LNCAP (cell line): ENCODE results near the gene HAUS3.

Experiments used
- TF ChIP-seq, protein P1 (sequence below): fragments of 450-650 bp; IDR thresholded peaks from 2 replicates; pipeline ENCODE4 v1.5.1; 2017; ENCODE audit warnings: mild to moderate bottlenecking

Gene HAUS3

DNA sequence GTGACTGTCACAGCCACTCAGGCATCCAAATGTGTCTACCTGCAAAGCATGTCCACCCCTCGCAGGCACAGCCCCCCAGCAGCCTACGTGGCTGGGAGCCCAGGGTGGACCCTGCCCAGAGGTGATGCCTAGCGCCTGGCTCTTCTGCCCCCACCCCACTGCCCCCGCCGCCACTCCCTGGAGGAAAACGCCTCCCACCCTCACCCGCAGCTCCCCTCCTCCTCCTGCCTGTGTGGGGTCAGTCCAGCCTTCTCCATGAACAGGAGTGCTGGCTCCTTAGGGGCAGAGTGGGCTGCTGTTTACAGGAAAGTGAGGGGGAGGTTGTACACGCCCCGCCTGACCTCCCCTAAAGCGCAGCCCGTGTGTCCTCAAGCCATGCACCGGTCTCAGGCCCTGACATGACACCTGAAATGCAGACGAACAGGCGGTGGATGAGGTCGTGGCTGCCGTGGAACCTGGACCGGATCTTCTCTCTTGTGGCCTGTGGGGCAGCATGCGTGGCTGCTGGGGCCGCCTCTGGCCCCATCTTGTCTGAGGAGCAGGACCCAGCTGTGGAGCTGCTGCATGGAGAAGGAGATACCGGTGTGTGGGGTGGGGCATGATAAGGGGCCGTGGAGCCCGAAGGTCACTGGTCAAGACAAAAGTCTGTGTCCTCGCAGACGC lies 31.9 kb upstream of the HAUS3 start:
- TF ChIP-seq, protein P1, sequence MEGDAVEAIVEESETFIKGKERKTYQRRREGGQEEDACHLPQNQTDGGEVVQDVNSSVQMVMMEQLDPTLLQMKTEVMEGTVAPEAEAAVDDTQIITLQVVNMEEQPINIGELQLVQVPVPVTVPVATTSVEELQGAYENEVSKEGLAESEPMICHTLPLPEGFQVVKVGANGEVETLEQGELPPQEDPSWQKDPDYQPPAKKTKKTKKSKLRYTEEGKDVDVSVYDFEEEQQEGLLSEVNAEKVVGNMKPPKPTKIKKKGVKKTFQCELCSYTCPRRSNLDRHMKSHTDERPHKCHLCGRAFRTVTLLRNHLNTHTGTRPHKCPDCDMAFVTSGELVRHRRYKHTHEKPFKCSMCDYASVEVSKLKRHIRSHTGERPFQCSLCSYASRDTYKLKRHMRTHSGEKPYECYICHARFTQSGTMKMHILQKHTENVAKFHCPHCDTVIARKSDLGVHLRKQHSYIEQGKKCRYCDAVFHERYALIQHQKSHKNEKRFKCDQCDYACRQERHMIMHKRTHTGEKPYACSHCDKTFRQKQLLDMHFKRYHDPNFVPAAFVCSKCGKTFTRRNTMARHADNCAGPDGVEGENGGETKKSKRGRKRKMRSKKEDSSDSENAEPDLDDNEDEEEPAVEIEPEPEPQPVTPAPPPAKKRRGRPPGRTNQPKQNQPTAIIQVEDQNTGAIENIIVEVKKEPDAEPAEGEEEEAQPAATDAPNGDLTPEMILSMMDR = no peak

DNA sequence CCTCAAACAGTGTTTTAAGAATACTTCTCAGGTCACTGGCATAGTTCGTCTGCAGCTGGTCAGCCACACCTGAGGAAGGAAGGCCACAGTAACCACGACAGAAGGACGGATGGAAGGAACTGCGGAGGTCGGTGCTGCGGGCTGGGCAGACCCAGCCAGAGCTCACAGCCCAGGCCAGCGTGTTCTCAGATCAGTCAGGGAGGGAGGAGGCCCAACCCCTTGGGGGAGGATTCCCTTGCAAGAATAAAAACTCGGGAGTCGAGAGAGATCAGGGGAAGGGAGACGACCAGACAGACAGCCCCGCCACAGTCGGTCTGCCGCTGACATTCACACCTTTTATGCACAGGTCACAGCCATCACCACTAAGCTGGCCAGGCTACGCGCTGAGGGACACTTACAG lies 31.3 kb upstream of the HAUS3 start:
- TF ChIP-seq, protein P1 = no peak

DNA sequence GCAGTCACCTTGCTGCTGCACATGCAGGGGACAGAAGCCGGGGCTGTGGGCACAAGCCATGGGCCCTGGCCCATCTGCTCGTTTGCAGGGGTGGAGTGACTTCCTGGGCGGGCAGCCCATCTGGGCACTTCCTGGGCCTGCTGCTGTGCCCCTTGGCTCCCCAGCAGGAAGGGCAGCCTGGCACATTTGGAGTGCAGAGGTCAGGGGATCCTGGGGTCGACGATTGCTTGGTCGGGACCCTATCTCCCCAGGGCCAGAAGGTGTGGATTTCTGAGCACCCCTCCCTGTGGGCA lies 30.9 kb upstream of the HAUS3 start:
- TF ChIP-seq, protein P1 = no peak

DNA sequence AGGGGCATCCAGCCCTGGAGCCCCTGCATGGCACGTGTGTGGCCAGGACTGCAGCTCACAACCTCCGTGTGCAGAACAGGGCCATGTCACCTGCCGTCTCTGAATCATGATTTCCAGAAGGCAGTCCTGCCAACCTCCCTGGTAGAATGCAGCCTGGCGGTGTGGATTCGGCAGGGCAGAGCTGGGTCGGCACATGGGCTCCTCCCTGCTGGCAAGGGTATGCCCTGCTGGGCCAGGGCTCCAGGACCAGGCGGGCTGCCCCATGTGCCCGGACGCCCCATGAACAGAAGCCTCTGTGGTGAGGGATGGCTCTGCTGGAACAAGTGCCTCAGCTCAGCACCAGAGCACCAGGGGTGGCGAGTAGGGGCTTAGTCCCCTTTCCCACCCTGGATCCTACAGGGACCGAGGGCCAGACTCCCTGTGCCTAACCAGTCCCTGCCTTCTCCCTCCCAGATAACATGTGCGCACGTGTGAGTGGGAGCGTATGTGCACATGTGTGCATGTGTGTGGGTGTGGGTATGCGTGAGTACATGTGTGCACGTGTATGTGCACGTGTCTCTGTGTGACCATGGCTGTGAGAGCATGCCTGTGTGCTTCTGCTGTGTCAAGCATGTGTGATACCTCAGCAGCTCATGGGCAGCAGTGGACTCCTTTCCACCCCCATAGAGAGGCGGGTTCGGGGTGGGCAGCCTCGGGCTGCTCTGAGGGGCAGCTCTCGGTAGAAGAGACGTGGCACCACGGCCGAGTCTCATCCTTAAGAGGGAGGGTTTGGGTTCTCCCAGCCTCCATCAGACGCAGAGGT lies 30.3 kb upstream of the HAUS3 start:
- TF ChIP-seq, protein P1 = no peak

DNA sequence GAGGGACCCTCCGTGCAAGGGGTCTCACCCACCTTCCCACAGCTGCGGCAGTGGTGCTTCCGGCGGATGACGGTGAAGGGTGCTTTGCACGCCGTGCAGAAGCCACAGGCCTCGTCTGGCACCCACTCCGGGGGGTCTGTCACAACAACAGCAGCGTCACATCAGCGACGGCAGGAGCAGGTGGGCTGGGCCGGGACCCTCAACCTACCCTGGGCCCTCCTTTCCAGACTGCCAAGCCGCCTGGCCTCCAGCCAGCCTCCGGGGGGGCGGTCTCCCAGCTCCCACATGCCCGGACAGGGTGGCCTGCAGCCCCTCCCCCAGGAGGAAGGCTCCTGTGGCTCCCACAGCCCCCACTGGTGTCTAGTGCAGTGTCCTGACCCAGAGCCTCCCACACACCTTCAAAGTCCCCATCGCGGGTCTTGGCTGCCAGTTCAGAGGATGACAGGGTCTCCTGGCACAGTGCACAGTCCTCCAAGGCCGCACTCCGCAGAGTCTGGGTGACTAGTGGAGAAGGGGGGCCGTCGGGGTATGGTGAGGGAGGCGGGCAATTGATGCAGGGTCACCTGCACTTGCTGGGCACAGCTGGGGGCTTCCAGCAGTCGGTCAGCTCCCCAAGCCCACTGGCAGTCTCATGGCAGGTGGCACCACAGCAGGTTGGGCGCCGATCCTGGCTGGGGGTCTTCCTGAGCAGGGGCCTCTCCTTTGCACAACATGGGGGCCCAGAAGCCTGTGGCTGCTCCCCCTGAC lies 29.5 kb upstream of the HAUS3 start:
- TF ChIP-seq, protein P1 = no peak

DNA sequence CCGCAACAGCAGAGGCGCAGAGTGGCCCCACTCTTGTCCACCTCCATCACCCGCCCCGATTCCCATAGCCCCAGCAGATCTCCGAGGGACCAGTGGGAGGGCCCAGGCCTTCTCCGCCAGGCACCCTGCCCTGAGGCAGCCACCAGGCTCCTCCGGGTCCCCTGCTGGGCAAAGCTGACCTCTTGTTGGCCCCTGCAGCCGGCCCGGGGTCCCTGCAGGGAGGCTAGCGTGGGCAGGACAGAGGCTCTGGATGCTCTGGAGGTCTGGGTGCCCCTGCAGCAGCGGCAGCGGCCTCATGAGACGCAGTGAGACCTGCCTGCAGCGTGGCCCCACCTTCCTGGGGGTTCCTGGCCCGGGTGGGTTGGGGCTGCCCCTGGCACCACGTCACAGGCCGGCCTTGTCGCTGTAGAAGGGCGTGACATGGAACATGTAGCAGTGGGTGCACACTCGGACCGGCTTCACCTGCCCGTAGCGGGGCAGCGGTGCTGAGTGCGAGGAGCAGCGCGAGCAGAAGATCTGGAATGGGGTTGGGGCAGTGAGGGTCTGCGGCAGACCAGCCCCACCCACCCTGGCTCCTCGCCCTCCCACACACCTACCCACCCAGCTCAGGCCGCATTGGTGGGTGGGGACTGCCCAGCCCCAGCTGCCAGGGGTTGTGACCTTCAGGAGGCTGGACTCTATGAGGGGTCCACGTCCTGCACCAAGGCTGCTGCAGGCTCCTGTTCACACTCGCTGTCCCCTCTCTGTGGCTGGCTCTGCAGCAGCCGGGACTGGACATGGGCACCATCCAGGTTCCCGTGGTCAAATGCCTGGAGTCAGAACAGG lies 28.6 kb upstream of the HAUS3 start:
- TF ChIP-seq, protein P1 = no peak

DNA sequence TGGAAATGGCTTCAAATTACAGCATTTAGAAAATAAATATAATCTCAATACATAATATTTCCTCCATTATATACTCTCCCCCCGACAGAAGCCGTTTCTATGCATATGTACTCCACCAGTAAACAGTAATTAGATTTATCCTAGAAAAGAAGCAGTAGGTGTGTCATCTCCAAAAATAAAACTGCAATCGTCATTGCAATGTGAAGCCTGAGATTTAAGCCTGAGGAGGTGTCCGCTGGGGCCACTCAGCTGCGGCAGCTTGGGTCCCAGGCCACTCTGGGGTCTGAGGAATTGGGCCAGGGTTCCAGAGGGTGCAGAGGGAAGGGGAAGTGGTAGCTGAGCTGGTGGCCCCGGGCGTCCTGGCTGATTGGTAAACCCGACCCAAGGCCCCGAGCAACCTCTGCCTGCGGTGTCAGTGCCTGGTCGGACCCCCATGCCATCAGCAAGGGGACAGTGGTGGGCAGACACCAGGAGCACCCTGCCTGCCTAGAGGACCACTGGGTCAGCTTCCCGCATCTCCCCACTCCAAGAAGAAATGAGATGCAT lies 27.8 kb upstream of the HAUS3 start:
- TF ChIP-seq, protein P1 = no peak
